ENCODE results near the gene DNAJC18.
"Not testable (repeated sequence)": the region's sequence is repeated elsewhere in the genome, so short reads cannot be mapped to it uniquely, and the experiment has no call there.

Gene DNAJC18

DNA sequence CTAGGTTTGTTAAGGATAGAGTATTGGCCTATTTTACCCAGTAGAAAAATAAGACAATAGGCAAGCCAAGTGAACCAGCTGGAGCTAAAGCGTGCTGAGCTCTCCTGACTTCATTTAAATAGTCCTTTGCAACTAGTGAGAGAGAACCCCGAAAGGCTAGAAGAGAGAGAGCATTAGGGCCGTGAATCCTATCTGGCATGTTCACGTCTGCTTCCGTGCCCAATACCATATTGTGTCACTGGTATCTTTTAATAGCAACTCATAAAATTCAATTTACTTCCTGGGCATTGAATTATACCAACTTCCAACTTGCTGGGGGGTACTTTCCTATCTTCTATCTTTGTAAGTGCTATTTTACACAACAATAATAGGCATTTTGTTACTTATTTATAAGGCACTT, 13.8 kb downstream of the DNAJC18 start:
- DNase-seq: no peak

DNA sequence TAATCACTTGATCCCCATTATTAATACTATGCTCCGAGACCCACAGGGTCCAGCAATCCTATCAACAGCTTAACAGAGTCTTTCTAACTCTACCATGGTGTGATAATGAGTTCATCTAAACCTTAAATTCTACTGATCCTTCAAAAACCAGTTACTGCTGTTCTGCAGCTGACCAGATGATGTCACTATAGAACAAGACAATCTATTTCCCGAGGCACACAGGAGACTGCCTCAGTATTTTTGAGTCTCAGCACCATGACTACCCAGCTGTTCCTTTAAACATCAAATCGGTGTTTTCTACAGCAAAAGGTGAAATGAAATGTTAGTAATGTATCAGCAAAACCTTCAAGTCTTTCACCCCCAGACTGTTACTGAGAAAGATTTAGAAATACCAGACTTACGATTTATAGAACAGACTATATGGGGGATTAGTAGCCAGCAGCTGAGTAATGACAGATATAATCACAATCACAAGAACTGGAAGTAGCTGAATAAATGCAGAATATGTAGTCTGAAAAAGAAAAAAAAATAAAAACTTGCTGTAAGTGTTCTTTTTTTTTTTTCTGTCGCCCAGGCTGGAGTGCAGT, 16.9 kb downstream of the DNAJC18 start:
- peak; percentile 90 for DNase-seq

DNA sequence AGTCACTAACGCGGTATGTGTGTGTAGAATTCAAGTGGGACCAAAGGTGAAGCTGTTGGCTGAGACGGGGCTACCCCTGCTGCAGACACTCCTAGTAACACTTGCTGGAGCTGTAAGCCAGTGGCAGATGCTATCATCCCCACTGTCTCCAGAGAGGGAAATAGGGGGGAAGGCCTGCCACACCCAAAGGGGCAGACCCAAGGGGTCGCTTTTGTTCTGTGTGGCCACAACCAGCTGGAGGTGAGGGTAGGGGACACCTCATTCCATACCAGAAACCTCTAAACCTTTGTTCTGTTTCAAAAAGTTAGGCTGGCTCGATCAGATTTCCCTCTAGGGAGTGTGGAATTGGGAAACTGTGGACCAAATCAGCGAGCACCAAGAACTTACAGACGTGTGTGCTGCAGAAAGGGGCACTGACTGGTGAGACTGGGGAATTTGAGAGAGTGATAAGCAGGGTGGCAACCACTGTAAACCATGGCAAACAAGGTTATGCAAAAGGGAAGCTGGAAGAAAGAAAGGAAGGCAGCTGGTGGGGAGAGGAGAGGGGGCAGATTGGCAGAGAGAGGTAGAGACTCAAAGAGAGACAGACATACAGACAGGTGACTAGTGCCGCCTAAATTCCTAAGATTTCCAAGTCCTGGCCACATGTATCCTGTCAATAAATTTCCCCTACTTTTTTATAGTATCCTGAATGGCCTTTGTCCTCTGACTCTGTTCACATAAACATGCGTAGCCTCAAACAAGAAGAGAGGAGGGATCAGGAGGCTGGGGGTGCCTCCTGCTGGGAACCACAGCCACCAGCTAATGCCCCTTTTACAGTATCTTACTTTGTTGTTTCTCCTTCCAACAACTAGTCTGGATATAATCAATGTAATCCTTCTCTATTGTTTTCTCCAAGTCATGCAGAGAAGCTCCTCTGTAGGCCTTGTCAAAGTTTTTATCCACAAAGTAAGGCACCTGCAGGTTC, 19.8 kb downstream of the DNAJC18 start:
- DNase-seq: peak; percentile 51

DNA sequence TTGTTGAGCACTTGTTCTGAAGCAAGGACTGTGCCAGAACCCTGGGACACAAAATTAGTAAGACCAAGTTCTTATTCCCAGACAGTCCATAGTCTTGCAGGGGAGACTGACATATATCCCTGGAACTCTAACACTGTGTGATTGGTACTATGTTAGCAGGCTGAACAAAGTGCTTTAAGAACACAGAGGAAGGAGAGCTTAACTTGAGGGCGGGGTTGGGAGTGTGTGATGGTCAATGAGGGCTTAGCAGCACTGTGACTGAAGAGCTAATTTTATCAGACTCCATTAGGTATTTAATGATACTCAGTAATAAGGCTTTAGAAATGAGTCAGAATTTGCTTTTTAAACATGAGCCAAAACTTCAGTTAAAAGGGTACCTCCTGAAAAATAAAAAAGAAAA, 20.5 kb downstream of the DNAJC18 start:
- DNase-seq: no peak

DNA sequence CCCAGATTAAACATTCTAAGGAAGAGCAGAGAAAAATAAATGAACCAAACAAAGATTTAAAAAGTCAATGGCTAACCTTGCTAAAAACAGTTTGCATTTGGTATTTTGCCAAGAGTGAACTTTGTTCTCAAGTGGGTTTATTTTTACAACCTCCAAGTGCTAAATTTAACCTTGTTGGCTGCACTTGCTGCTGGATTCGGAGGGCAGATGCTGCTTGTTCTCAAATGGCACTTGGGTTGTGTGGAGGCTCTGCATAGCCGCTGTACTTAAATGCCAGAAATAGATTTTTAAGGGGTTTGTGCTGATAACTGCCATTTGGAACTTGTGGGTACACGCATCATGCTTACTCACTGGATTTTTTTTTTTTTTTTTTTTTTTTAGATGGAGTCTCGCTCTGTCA, 22.1 kb downstream of the DNAJC18 start:
- DNase-seq: peak; percentile 87

DNA sequence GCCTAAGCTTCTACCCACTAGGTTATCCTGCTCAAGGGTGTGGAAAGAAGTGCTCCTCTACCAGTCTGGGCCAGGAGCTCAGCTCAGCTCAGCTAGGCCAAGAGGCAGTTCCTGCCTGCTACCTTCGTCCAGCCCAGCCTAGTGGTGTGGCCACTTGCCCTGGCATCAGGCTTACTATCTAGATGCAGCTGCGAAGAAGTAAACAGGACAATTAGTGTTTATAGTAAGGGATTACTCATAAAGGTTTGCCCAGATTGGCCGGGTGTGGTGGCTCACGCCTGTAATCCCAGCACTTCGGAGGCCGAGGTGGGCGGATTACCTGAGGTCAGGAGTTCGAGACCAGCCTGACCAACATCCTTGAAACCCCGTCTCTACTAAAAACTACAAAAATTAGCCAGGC, 22.7 kb downstream of the DNAJC18 start:
- DNase-seq: no peak

DNA sequence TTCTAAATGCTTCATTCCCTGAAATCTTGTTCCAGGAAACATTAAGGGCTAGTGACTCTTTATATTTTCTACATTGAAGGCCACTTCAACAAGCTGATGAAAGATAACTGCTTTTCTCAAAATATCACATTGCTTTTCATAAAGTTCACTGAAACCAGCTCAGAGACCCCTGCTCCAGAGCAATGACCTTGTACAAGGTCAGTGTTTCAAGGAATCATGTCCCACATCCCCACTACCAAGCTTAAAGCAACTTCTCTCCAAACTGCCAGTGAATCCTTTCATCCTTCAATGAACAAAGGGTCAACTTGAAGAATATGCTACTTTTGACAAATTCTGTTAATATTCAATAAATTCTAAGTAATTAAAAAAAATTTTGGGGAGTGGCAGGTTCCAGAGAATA, 23.5 kb downstream of the DNAJC18 start:
- no peak for DNase-seq

DNA sequence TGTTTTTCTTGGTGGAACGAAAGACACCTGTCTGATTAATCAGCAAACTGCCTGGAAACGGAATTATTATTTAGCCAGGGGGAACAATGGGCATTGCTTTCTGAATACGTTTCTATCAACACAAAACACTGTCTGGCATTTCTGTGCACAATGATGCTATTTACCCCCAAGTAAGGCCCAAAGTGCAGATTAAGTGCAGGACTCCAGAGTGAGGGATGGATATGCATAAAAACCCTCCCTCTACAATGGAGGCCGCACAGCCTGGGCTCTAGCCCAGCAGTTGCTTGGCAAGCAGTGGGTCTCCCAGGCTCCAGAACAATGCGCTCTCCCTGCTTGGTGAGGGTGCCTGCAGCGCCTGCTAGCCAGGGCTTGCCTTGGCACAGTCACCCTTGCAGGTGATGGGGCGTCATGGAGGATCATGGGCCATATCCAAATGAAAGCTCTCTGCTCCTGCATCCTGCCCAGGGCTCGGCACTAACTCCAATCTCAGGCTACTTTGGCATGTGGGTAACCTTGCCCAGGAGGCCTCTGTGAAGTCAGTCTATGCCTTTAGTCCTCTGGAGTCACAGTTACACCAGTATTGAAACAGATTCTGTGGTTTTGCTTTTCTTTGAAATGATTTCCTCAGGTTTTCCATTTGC, 24.0 kb downstream of the DNAJC18 start:
- no peak for DNase-seq

DNA sequence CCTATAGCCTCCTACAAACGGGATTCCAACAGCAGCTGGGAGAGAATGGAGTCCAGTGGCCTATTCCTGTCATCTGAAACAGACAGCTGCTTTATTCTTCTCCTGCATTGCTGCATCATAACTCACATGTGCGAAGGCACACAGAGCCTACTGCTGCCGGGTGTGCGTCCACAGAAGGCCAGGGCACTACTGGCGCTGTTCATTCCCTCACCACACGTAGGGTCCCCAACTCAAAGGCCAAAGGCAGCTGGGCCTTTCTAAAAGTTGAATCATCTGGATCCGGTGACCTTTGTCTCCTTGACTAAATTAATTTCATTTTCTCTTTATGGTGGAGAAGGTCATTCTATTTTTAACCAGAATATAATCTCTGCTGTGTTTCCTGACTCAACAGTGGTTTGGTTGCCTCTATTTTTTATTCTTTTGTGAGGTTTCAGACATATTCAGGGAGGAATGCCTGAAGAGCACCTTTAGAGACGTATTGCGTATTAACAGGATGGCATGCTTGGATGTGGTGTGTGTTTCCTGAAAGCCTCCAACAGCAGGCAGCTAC, 24.7 kb downstream of the DNAJC18 start:
- no peak for DNase-seq

DNA sequence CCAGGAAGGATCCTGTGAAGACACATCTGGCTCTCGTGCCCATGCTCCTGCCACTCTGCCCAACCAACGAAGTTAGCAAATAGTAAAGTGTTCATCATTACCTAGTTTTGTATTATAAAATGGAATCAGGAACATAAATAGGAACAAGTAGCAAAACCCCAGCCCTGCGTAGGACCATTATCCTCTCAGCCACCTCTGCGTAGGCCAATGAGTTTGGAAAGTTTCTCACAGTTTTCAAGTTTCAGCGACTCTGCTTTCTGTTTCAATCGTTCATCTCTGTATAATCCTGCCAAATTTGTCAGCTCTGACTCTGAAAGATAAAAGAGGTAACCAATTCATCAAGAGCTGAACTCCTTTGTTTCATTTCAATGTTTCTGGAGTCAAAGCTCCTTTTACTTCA, 25.4 kb downstream of the DNAJC18 start:
- DNase-seq: no peak

DNA sequence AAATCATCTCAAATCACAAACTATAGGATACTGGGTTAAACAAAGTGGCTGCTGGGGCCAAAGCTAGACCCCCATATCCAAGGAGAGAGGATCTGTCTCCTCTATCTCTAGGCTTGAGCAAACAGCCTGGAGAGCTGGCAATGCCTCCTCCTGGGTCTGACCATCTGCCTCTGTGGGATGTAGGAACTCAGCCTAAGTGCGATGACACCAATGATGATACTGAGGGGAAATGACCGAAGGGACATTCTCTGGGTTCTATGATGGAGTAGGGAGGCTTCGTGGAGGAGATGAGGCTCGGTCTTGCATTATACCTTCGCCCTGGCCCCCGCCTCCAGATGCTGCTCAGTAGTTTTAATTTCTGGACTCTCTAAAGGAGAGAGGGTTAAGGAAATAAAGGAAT, 26.2 kb downstream of the DNAJC18 start:
- DNase-seq: no peak

DNA sequence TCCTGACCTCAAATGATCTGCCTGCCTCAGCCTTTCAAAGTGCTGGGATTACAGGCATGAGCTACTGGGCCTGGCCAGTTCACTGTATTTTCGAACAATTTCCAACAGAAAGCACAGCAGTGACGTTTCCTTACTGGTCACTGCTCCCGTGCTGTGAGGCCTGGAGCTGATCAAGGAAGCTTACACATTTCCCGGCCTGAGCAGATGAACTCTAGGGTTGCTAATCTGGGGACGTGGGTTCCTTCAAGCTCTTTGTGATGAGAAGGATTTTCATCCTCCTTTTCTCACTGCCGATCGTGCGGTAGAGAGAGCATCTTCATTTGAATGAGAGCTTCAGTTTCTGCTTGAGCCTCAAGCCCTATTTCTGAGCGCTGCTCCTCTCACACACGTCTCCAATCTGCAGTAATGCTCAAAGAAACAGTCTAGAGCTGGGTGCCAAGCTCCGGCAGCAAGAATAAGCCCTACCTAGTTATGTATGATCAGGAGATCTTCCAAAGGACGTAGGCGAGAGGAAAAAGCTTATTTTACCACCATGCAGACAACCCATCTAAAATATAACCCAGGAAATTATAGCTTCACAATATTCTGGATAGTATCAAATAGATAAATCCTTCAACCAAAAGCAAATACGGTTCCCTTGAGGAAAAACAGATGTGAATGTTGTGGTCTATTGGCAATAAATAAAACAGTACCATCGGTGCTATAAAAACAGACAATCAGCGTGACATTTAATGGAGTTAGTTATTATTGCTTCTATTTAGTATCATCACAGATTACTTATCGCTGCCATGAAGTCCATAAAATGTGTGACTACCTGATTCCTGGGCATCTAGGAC, 28.1 kb downstream of the DNAJC18 start:
- DNase-seq: no peak

DNA sequence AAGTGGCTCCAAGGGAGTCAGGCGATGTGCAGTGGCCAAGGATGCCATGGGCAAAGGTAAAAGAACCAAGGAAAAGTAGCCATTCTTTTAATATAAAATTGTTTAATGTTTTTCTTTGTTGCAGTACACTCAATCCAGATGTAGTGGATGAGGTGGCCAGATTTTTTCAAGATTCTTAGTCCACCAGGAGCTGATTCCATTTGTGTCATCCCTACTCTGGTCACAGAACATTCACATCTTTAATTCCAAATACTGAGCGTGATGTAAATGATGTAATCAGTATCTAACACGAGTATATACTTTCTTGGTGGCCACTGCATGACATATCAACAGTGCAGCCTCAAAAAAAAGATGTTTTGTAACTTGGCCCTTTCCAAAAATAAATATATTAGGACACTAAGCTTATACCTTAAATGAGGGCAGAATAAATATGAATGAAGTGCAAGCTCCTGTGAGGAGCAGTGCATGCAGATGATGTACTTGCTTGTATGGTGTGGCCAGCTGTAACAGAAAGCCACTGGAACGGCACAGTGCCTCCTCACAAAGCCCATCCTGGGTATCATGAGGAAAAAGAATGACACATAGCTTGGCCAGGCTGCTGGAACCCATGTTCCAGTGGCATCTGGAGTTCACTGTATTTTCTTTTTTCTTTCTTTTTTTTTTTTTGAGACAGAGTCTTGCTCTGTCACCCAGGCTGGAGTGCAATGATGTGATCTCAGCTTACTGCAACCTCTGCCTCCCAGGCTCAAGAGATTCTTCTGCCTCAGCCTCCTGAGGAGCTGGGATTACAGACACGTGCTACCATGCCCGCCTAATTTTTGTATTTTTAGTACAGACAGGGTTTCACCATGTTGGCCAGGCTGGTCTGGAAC, 29.0 kb downstream of the DNAJC18 start:
- DNase-seq: no peak

DNA sequence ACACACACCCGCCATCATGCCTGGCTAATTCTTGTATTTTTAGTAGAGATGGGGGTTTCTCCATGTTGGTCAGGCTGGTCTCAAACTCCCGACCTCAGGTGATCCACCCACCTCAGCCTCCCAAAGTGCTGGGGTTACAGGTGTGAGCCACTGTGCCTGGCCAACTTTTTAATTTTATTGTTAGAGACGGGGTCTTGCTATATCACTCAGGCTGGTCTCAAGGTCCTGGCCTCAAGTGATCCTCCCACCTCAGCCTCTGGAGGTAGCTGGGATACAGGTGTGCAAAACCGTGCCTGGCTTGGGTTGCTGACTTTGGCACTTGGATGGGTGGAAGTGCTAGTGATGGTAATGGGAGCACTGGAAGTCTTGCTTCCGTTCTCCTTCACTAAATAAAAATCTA, 30.2 kb downstream of the DNAJC18 start:
- DNase-seq: not testable (repeated sequence)

DNA sequence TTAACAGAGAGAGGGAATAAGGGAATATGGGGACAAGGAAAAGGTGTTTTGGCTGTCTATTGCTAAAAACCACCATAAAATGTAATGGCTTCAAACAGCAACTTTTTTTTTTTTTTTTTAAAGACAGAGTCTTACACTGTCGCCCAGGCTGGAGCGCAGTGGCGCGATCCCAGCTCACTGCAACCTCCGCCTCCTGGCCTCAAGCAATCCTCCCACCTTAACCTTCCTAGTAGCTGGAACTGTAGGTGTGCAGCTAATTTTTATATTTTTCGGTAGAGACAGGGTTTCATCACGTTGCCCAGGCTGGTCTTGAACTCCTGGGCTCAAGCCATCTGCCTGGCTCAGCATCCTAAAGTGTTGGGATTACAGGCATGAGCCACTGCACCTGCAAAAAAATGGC, 31.1 kb downstream of the DNAJC18 start:
- no peak for DNase-seq

DNA sequence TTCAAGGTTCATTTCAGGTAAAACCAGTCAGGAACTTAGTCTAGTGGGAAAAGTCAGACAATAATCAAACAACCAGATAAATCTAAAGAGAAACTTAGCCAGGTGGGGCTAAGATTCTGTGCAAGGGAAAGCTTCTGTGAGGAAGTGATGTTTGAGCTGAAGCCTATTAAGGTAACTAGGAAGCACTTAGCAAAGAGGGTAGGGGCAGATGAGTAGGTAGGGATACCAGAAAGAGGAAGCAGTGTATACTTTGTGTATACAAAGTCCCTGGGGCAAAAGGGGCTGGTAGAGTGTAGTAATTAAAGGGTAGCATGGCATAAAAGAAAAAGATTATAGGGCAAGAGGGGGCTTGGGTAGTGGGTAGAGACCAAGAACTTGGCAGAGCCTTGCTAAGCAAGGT, 31.8 kb downstream of the DNAJC18 start:
- DNase-seq: no peak

DNA sequence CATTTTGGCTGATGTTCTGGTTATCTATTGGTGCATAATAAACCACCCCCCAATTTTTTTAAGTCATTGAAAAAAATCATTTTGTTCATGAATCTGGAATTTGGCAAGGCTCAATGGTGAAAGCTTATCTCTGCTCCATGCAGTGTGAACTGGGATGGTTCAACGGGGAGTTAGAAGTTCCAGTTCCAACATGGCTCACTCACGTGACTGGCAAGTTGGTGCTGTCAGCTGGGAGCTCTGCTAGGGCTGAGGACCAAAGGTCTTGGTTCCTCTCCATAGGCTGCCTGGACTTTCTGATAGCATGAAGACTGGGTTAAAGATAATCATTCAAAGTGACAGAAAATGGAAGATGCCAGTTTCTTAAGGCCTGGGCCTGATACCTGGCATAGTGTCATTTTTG, 32.4 kb downstream of the DNAJC18 start:
- DNase-seq: no peak

DNA sequence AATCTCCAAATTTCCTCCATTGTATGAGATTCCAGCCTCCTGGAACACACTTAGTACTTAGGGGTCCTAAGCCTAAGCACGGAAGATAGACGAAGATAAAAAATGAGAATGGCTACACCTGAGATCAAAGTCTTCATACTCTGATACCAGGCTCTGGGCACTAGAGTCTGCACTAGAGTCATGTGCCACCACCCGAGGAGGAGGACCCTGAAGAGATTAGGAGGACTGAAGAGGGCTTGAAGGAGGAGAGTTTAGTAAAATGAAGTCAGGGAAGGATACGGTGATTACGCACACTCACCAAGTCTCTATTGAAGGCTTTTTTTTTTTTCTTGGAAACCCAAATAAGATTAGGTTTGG, 34.9 kb downstream of the DNAJC18 start:
- DNase-seq: no peak

DNA sequence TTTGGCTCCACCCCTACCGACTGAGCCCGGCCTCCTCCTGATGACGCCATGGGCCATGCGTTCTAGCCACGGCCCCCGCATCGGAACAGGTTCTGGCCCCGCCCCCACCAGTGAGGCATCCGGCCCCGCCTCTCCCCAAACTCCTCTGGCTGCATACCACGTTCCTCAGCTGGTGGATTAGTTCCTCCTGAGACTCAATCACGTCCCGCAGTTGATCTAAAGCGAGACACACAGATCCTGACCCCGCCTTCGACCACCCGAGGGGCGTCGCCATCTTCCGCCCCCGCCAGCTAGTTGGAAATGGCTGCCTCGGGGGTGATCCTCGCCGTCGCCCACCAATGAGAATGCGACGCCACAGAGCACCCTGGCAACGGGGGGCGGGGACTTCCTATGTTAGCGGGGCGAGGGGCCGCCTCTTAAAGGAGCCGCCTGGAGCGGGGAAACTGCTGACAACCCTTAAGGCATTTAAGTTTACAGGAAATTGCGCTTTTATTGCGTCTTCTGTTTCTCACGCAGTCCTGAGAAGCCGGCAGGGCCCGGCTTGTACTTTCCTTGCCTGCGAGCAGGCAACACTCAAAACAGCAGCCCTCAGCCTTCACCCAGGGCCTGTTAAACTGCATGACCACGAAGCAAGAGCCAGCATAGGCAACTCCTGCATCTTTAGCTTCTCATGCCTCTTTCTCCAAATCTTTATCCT, 35.4 kb downstream of the DNAJC18 start, which contains the start of gene SPATA24:
Gene SPATA24, minus strand, starts transcription at position 303 of the 697 bp plus-strand sequence. Its CDS starts 29 bp downstream, at position 274.
- DNase-seq: peak; percentile 99

DNA sequence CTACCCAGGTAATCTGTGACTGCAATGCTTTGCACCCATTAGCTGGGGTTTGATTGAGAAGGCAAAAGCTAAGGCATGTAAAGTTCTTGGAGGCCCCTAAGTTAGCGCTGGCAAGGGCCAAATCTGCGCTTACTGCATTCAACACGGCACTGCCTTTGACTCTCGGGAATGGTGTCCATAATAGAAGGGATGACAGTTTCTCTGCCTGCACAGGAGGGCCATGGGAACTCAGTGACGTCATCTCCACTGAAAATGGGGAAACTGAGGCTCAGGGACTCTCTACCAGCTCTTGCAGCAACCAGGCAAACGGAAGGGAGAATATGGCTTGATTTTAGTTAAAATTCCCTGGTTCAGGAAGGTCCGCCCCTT, 35.9 kb downstream of the DNAJC18 start:
- DNase-seq: peak; percentile 50

DNA sequence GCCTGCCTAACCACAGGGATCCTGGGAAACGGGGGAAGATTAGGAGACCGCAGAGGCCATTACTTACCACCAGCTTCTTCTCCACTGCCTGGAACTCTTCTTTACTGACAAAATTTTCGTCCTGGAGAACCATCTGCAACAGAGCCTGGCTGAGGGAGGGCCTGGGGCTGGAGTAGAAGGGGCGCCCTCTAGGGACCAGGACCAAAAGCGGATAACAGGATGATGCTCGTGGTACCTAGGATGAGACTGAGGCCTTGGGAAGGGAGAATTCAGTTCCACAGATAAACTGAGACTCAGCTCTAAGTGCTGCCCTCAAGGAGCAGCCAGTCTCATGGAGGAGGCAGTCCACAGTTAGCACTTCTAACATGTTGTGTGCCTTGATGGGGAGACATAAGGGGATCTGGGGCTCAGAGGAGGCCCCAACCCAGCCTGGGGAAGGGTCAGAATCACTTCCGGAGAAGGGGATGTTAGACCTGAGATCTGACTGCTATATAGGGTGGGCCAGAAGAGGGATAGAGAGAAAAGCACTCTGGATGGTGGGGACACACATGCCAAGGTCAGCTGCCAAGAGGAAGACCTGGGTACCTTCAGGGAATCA, 36.7 kb downstream of the DNAJC18 start:
- peak; percentile 70 for DNase-seq
